Measurements from ENCODE around the gene IGF1.
A peak's percentile ranks its signal among the peaks of the same experiment; 100 is the strongest.

IGF1 gene

DNA sequence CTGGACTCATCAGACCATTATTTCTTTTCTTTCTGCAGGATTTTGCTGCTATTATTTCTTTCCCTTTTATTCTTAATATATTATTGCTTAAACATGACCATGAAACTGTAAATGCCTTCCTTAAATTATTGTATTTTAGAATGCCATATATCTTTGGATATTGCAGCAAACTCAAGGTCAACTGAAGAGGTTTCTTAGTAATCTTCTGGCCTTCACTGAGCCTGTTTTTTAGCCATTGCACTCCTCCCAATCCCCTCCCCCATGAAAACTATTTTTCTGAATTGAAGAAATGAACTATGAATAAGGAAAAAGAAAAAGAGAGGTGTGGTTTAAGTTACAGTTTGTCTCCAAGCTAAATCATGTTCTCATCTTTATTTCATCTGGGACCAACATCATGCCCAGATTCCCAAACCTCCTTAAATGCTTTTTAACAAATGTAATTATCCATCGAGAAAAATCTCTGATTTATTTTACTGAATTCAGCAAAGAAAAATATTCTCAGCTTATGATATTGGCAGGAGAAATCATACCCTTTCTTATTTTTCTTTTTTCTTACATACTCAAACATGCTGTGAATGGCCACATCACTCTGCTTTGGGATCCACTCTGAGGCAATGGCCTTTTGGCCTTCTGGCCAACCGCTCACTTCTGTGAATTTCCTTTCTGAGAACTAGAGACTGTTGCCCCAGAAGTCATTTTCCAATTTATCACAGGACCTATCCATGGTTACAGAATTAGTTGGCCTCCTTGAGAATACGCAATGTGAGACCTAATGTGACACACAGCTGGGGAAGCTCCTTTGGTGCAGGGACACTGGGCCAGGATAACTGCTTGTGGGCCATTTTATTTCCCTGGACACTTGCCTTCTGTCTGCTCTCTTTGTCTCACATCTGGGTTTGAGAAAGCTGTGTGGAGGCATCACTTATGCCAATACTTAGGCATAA is 50.9 kb downstream of the IGF1 start:
- DNase-seq (ENCODE audit: low read depth, low spot score): no peak

DNA sequence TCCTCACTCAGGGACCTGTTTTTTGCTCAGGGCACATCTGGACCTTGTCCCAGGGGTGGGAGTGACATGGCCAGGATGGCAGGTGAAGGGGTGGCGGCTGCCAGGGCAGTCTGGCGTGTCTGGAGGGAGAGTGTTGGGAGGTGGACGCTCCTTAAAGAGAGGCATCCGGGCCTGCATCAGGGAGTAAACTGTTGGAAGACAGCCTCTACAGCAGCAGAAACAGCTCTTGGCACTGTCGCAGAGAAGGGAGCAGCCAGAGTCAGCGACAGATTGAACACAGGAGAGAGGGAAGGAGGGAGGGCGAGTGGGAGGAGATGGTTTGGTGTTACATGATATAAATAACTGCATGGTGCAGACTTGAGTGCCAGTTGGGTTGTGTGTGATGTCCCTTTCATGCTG is 52.8 kb downstream of the IGF1 start:
- no peak for DNase-seq (ENCODE audit: low read depth, low spot score)

DNA sequence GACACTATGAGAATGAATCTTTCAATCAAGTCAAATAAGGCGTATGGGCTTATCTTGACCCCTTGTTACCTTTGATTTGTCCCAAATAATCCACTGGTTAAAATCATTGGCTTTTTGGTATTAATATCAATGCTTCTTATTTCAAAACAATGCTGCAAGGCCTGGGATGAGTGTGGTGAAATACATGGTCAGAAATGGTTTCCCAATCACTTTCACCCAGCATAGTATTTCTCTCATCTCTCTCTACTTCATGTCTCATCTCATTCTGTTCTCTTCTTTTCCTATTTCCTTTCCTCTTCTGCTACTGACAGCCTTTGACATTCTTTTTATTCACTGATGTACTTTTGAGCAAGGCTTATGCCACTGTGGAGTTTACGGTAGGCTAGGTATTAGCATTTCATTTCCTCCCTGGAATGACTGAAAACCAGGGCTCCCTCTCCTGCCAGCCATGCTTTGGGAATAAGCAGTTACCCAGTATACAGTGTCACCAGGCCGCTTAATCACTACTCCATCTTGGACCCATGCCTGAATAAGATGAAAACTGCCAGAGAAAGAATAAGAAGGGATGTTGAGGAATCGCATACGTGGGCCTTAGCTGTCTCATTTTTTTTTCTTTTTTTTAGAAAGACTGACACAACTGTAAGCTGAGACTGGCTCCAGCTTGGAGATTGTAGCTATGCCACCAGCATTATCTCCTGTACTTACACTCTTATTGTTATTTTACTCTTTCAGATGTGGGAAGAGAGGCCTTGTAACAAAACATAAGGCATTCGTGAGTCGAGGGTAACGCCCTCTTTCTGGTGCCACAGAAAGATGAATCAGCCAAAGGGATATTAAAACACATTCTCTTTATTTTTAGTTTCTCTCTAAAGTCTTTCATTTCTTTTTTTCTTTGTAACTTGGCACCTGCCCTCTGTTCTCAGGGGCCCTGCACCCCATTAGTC is 53.5 kb downstream of the IGF1 start:
- peak; percentile 62 for DNase-seq (ENCODE audit: low read depth, low spot score)

DNA sequence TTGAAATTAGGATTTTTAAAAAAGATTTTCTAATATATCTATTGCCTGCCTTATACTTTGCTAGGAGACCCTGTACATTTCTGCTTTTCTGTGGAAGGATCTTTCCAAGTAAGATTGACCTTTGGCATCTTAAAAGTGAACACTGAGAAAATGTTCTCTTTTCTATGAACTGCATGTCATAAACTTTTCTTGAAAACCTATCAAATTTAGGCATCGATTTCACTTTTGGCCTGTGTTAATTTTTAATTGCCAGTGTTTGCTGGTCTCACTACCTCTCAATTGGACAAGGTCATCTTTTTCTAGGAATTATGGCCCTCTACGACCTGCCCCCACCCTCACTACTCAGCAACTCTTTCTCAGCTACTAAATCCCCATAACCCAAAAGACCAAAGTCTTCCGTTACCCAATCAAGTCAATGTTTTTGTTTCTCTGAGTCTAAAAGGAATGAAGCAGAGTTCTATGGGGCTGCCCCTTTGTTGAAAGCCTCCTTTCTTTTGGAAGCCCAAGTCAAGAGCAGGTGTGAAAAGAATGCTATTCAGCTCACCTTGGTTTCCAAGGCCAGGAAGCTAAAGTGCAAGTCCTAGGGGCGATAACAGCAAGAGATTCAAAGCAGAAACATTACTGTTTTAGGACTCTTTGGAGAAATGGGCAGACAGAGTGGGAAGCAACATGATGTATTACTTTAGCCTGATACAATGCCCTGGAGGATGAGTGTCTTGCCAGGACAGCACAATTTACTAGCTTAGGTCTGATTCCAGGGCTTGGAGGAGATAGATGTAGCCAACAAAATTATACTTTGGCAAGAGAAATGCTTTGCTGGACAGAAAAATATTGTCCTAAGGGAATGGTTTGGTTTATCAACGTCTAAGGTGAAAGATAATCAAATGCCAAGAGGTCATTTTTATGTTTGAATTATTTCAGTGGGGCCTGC is 55.0 kb downstream of the IGF1 start:
- DNase-seq (ENCODE audit: low read depth, low spot score): no peak

DNA sequence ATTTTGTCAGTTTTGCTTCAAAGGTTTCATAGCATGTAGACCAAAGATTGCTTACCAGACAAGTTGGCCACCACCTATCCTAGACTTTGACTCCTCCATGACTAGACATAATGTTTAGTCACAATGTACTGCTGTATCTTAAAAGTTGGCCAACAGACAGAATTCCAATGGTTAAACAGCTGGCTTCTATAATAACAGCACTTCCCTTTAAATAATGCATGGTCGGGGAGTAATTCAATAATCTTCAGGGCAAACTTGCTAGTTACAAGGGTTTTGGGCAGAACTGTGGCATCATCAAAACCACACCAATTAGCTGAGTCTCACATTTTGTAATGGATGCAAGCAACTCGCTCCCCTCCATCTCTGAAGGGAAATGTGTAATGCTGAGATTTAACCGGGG is 56.9 kb downstream of the IGF1 start:
- DNase-seq (ENCODE audit: low read depth, low spot score): no peak

DNA sequence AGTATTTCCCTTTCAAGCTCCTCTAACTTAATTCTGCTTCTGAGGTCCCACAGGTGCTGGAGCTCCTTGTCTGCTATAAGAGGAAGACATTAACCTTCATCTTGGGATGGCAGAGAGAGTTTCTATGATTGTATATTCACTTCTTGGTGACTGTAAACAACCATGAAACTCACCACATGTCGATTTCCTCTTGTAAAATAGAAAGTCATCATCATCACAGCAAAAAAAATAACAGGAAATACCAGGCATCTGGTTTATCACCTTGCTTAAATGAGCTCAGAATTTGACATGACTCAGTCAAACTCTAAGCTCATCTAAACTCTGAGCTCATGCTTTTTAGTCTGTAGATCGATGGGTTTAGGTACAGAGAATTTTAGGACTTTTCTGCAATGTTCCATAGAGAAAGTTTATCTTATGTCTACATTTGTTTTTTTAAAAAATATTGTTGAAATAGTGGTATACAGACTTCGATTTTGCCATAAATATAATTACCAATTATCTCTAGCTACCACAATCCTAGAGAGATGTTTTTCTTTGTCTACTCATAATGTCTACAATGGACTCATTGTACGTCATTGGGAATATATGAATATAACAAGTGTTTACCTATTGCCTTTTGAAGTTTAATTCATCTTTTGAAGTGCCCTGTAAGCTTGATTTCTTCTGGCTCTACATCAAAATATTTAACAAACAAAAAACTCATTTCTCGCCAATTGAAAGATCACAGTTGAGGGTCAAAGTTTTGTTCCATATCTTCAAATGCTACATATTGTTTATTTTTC is 58.4 kb downstream of the IGF1 start:
- no peak for DNase-seq (ENCODE audit: low read depth, low spot score)

DNA sequence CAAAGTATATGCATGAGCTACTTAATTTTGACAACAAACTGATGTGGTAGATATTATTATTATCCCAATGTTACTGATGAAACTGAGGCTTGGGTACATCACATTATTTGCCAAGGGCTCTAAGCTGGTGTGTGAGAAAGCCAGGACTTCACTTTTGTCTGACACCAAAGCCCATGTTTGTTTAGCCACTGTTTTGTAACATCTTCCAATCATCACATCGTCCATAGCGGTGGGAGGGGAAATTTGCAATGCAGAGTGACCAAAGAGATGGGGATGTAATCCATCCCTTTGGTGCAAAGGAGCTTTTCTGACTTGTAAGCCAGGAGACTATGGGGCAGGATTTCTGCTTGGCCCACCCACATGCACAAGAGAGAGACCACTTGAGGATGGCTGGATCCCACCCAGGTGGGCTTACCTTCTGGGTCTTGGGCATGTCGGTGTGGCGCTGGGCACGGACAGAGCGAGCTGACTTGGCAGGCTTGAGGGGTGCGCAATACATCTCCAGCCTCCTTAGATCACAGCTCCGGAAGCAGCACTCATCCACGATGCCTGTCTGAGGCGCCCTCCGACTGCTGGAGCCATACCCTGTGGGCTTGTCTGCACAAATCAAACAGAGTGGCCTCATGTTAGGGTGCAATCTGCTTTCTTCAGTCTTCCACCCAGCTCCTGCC is 61.1 kb downstream of the IGF1 start:
- no peak for DNase-seq (ENCODE audit: low read depth, low spot score)

DNA sequence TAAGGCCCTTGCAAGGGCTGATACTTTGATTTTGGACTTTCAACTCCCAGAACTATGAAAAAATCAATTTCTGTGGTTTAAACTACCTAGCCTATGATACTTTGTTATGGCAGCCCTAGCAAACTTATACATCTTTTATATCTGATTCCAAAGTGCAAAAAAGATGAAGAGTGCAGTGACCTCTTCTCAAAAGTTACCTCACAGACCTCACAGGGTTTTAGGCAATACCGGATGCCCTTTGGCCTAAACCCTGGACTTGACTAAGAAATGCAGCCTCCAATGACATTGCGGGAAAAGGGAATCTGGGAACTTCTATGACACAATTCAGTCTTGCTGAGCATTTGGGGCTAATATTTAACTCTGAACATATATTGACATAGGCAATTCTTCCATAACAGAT is 63.3 kb downstream of the IGF1 start:
- no peak for DNase-seq (ENCODE audit: low read depth, low spot score)

DNA sequence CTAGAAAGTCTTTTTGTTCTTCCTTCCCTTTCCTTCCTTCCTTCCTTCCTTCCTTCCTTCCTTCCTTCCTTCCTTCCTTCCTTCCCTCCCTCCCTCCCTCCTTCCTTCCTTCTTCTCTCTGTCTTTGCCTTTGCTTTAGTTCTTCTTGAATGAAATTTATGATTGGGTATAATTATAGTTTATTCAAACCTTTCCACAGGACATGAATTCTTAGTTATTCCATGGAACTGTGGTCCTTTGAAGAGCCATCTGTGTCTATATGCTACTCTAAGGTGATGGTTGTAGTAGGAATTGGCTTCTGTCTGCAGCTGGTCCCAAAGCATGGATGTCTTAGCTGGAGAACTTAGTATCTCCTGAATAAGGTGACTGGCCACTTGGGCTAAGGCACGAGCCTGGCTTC is 64.8 kb downstream of the IGF1 start:
- DNase-seq (ENCODE audit: low read depth, low spot score): no peak

DNA sequence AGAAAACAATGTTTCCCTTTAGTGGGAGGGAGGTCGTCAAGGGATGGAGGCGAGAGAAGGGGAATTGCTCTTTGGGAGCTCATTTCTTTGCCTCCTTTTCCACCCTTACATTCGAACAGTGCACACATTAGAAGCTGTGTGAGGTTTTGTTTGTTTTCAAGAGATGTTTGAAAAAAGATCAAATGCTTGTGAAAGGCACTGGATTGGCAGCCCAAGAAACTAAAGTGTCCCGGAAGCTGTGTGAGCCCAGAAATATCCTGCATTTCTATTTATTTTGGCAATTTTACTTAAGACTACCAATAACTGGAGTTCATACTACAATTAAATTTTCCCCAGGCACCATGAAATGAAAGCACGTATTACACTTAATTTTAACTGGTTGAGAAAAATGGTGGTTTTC is 67.0 kb downstream of the IGF1 start:
- no peak for DNase-seq (ENCODE audit: low read depth, low spot score)

DNA sequence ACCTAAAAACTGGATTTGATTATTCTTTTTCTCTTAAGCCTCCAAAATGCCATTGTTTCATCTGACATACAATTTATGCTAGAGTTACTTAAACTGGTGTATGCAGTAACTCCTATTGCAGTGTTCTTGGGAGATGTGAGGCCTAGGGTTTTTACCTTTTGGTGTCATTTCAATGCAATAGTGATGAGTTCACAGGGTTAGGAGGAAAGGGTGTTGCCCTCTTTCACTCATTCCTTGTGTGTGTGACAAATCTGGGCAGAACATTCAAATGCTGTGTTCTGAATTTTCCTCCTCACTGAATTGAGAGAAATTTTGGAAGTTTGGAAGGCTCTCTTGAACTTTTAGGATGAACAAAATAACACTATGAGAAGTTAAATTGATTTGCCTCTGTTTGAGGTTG is 69.9 kb downstream of the IGF1 start:
- no peak for DNase-seq (ENCODE audit: low read depth, low spot score)

DNA sequence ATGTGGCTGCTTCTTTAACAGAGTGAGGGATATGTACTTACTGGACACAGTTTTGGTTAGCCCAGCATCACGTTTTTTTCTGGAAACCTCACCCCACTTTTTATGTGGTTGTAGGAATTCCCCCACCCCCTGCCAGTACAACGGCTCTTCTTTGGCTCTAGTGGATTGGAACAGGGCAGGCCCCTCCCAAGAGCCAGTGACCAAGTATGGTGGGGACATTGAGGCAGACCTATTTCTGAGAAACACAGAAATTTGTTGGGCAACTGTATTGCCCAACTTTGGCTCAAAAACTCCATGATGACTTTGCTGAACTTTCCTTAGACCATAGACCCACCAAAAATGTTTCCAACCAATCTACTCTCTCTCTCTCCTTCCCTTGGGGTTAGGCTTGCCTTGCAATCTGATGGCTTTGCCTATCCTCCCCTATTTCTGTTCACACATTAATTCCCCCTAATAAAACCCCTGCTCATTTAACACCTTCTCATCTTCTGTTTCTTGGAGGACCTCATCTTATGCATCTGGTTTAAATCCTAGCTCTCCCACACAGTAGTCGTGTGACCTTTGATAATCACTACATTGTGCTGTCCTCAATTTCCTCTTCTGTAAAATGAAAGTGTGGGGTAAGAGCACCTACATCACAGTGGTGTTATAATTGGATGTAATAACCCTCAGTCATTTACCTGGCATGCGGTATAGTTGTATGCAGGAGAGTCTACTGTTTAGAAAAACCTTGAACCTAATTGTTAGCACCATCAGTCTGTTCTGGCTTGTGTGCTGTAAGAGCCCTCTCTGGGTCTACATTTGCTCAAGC is 71.7 kb downstream of the IGF1 start:
- DNase-seq (ENCODE audit: low read depth, low spot score): no peak

DNA sequence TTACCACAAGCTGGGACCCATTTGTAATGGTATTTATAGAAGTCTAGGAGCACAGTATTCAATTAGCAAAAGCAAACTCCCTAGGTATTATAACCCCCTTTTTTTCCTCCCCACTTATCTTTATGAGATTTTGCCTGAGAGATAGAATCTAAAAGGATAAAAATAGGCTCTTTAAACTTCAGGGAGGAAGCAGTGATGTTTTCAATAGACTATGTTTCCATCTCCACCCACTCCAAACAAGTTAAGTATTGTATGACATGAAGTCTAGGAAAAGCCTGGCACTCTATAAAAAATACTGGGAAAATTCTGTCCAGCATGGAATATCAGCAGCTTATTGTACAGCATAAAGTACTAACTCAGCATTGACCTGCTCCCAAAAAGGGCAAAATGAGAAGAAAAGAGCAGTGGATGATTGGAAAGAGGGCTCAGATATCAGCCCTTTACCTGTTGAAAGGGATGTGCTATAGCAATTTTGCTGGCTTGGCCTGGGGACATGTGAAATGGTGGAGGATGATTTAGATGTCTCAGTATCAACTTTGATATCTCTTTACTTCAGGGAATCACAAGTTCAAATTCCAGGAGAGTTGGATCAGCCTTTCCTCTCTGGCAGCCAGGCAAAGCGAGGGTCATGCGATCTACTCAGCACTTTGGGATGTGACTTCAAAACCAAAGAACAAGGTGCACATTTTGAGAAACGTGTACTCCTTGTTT is 72.4 kb downstream of the IGF1 start:
- DNase-seq (ENCODE audit: low read depth, low spot score): peak; percentile 37

DNA sequence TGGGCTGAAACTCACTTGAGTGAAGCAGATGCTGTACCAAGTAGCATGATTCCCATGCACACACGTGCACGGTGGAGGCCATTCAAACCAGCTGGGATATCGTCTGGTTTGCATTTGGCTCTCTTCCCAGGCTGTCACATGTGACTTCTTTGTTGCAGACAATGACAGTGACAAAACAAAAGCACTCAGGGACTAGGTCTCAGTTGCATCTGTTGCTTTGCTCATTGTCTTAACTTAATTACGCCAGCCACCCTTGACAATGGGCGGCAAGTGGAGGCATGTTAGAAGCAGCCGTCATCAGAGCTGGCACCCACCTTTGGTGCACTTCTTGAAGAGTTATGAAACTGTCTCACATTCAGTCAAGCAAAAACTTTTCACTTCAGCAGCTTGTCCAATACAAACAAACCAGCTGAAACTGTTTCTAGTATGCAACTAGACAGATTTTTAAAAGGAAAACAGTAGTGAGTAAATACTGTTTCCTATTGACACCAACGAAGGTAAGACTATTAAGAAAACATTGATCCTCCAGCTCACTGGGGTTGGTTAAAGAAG is 74.3 kb downstream of the IGF1 start:
- peak; percentile 79 for DNase-seq (ENCODE audit: low read depth, low spot score)

DNA sequence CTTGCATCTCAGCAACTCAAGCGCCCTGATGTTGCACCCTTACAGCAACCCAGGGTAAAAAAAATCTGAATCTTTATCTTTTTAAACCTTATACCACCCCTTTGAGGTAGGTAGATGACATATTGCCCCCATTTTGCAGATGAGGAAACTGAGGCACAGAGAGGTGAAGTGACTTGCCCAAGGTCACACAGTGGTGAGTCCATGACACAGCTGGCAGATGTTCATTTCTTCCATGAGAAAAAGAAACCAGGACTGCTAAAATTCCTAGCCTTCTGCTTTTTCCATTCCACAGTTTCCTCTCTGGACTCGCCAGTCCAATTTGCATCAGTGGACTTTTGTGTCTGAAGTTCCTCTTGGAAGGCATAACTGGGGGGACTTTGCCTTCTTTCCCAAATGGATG is 79.3 kb downstream of the IGF1 start:
- DNase-seq (ENCODE audit: low read depth, low spot score): no peak

DNA sequence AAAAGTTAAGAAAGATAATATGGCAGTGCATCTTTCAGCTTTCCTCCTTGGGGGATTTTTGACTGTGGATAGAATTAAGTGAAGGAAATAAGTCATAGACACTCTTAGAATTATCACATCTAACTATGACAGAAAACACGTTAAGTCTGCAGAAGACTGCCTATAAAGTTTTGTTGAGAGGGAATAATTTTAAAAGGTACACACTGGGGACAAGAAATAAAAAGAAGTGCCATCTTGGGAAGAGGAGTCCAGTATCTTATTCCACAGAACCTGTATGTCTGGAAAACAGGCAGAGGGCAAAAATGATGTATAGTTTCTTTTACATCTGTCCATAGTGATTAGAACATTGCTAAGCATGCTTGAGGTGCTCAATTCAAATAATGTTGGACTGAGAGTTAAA is 80.7 kb downstream of the IGF1 start:
- DNase-seq (ENCODE audit: low read depth, low spot score): no peak

DNA sequence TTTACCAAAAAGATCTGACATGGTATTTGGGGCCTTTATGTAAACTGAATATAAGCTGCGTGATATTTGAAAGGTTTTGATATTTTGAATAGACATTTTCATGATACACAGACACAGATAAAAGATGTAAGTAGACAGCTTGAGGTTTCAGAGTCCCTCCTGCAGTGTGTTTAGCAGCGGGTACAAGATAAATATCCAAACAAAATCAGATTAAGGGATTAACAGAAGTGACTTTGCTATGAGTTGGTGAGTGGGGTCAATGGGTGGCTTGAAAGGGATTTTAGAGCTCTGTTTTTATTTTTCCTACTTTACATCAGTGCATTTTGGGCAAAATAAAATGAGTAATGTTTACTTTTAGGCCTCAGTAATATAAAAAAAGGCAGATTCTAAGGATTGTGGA is 84.1 kb downstream of the IGF1 start:
- DNase-seq (ENCODE audit: low read depth, low spot score): no peak

DNA sequence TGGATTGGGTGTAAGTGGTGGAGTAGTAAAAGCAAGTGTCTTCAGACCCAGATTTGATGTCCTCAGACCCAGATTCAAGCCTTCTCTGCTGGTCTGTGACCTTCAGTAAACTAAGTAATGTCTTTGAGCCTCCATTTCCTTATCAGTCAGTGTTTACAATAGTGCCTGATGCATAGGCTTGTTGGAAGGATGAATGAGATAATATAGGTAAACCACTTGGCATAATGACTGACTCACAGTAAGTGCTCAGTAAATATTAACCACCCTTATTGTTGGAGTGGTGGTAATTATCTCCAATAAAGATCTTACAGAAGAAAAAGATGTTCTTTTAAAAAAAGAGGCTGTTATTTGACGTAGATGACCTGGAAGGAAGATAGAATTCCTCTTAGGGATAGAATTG is 86.2 kb downstream of the IGF1 start:
- no peak for DNase-seq (ENCODE audit: low read depth, low spot score)
